NCI-H2171 treated with DMSO at 0.1 percent for 48 hours (cell line): Measurements from ENCODE around the gene RTP3.
"Not testable (repeated sequence)": the region's sequence is repeated elsewhere in the genome, so short reads cannot be mapped to it uniquely, and the experiment has no call there.

ENCODE experiments used
- DNase-seq: peaks from one replicate; lab custom pipeline; 2025; lab: John Stamatoyannopoulos, UW

The RTP3 gene

DNA sequence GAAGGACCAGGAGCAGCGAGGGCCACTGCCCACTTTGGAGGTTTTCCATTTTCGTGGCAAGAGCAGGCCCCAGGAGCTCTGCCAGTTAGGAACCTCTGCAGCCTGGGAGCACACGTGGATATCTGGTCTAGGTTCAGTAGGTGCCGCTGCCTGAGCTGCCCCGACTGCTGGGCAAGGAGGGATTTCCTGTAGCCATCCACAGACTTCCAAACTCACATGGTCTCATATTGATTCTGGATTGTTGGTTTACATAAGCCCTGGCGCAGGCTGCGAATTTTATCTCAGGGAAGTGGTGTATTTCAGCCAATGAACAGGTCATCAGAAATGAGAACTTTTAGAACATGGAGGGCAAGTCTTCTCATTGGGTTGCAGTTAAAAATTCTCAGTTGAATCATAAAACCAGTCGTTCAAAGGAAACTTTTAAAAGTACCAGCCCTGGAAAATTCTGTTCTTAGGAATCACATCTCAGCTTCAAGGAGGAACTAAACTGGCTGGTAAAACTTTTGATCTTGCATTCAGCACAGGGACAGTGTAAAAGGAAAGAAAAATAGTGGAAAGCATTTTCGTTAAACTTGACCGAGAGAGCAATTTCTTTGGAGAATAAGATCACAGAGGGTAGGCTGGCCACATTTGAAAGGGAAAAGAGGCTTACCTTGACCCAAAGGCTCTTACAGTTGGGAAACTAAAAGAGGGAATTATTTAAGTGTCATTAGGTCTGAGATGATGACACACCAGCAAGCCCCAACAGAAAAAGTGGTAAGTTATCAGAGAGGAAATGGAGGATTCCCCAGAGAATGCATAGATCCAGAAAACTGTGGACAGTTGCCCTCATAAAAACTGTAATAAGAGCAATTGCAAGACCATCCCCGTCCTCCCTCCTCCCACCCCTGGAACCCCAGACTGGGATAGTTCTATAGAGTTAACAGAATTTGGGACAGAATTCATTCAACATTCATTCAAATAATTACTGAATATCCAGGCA lies 6.4 kb upstream of the RTP3 start:
- DNase-seq: no peak

DNA sequence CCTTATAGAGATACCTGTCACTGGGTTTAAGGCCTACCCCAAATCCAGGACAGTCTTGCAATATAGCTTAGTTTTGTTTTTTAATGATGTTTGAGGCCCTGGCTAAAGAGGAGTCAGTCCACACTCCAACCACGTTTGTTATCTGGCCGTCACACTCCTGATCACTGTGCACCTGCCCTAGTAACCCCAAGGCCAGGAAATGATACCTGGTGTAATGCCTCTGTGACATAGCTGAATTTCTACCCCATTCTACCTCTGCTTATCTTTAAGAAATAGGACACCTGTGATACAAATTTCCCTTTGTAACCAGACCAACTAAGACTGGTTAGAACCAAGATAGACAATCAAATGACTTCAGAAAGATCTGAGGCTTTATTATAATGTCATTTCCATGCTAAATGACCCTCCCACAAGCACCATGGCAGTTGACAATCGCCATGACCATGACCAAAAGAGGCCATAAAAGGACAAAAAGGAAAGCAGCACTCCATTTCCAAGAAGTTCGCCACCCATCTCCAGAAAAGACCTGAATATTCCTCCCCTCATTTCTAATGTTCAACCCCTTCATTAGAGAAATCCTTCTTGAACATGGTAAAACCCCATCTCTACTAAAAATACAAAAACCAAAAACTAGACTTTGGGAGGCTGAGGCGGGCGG lies 4.8 kb upstream of the RTP3 start:
- DNase-seq: no peak

DNA sequence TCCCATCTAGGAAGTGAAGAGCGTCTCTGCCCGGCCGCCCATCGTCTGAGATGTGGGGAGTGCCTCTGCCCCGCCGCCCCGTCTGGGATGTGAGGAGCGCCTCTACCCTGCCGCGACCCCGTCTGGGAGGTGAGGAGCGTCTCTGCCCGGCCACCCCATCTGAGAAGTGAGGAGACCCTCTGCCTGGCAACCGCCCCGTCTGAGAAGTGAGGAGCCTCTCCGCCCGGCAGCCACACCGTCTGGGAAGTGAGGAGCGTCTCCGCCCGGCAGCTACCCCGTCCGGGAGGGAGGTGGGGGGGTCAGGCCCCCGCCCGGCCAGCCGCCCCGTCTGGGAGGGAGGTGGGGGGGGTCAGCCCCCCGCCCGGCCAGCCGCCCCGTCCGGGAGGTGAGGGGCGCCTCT lies 3.3 kb upstream of the RTP3 start:
- DNase-seq: not testable (repeated sequence)

- no peak for DNase-seq
Observed at GRCh38 chr3:46495901-46496456, 1.8 kb upstream of the RTP3 start.

DNA sequence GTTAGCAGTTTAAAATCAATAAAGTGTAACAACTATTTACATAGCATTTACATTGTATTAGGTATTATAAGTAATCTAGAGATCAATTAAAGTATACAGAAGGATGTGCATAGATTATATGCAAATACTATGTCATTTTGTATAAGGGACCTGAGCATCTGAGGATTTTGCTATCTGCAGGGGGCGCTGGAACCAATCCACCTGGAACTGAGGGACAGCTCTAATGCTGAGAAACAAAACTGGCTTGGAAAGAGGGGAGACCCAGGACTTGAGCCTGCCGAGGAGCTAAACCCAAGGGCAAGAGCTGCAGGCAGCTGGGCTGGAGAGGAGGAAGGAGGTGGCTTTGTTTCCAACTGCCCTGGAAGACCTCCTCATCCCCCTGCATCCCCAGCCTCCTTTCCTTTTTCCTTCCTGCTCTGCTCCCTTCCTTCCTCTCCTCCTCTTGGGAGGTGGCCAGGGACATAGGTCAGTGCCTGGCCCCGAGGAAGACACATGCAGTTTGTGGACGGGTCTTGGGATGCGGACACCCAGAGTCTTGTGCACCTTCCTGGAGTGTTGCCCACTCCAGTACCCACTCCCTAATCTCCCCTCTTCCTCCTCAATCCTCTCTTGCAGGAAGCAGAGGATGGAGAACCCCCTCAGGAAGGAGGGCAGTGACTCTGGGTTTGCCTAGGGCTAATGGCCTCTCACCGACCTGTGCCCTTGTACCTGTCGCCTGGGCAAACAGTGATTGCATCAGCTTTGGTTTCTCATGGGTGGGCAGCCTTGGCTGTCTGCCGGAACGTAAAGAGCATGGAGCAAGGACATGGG lies 825 bp upstream of the RTP3 start:
- DNase-seq: no peak

DNA sequence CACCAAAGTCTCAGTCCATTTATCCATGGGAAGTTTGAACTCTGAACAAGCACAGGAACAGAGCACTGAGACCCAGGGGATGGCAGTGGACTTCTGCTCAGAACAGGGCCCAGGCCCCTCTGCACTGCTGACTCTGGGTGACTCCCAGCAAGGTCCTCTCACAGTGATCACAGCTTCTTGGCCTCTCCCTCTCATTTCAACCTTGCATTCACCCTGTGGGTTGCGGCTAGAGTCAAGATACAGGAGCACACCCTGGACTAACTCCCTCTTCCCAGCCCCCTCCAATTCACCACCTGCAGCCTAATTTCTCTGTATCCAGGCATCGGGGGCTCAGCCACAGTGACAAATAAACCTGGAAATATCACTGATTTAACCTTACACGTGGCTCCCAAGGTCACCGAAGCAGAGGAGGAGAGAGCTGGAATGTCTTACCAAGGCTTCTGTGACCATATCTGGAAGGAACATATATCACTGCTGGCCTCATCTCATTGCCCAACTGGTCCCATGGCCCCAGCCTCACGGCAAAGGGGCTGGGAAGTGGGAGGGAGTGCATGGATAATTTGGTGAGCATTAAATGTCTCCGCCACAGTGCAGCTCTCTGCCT lies 1.2 kb downstream of the RTP3 start:
- DNase-seq: no peak

DNA sequence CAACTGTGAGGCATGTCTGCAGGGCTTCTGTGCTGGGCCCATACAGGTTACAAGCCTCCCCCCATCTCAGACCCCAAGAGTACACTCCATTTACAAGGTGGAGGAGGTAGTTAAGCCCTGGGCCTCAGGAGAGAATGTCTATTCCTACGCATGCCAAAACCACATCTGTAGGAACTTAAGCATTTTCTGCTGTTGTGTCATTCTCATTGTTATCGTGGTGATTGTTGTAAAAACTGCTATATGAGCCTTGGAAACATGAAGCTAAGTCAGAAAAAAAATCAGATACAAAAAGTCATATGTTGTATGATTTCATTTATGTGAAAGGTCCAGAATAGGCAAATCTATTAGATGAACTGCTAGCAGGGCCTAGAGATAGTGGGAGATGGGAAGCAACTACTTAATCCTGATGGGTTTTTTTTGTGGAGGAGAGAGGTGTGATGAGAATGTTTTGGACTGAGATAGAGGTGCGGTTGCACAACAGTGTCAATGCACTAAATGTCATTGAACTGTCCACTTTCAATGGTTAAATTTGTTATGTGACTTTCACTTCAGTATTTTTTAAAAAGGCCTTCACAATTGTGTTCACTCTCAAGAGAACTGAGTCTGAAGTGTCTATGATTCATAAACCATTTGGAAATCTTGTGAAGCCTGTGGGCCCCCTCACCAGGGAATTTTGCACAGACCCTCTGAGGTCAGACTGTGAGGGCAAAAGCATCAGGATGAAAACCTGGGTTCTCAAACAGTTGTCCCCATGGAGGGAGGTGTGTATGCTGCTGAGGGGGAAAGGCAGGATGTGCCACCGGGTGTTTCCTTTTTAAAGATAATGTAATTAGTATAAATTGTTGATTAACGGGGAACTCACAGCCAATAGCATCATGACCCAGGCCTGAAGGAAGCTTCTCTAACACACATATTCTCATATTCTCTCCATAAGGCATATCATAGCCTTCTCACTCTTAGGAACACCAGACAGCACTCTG lies 3.2 kb downstream of the RTP3 start:
- DNase-seq: no peak

- no peak for DNase-seq
Observed at GRCh38 chr3:46501702-46502101, 3.9 kb downstream of the RTP3 start.

DNA sequence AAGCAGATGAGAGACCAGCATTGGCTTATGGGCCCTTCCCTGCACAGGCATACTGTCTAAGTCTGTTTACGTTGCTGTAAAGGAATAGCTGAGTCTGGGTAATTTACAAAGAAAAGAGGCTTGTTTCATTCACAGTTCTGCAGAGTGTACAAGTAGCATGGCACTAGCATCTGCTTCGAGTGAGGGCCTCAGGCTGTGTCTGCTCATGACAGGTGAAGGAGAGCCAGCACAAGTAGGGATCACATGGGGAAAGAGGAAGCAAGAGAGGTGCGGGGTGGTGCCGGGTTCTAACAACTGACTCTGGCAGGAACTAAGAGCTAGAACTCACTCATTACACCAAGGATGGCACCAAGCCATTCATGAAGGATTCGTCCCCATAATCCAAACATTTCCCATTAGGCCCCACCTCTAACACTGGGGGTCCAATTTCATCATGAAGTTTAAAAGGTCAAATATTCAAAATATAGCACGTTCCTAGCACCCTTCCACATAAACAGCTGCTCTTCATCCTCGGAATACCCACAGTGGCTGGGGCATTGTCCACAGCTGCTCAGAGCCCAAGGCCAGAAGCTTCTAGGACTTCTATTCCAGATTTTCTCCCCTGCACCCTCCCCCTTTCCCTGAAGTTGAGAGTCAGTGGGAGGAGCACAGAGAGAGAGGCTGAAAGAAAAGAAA lies 5.6 kb downstream of the RTP3 start:
- no peak for DNase-seq

DNA sequence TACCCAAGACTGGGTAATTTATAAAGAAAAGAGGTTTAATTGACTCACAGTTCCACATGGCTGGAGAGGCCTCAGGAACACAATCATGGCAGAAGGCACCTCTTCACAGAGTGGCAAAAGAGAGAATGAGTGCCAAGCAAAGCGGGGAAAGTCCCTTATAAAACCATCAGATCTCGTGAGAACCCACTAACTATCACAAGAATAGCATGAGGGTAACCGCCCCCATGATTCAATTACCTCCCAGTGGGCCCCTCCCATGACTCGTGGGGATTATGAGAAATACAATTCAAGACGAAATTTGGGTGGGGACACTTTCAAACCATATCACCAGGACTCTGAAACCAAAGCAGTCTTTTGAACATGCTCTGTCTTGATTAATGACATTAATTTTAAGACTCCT lies 7.0 kb downstream of the RTP3 start:
- no peak for DNase-seq

DNA sequence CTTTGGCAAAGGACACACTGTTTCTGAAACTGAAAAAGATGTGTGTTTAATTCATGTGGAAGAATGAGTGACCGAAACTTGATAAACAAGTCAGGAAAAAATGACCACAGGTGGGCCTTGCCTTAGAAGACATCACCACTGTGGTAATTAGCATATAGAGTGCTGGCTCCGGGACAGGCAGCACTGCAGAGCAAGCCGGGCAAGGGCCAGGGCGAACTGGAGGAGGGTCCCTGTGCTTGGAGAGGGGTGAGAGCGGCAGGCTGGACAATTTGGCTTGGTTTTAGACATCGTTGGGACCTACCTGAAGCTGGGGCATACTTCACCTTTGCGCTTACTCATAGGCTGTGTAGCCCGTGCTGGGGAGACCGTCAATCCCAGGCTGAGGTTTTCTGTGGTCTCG lies 8.2 kb downstream of the RTP3 start:
- no peak for DNase-seq

GRCh38 chr3:46506526-46506925 lies 8.8 kb downstream of the RTP3 start:
- no peak for DNase-seq

DNA sequence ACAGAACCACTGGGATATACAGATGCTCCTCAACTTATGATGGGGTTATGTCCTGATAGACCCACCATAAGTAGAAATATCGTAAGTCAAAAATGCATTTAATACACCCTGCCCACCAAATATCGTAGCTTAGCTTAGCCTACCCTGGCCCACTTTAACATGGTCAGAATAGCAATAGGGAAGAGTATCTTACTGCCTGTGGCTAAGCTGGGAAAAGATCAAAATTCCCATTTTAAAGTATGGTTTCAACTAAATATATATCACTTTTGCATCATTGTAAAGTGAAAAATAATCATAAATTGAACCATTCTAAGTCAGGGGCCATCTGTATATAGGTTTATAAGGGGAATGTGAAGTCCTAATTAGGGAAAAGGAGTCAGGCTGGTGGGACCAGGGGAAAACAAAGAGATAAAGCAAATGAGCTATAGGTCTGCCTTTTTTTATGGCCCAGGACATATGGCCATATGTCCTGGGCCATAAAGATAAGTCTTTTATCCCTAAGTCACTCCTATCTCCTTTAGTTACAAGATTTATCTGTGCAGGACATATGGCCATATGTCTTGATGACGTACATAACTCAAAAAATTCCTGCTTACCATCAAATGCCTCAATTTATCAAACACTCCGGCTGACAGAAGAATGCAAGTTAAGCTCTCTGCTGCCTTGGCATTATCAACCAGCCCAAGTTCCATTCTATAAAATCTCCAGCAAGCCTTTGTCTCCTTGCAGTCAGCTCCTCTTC lies 11.2 kb downstream of the RTP3 start:
- DNase-seq: no peak

DNA sequence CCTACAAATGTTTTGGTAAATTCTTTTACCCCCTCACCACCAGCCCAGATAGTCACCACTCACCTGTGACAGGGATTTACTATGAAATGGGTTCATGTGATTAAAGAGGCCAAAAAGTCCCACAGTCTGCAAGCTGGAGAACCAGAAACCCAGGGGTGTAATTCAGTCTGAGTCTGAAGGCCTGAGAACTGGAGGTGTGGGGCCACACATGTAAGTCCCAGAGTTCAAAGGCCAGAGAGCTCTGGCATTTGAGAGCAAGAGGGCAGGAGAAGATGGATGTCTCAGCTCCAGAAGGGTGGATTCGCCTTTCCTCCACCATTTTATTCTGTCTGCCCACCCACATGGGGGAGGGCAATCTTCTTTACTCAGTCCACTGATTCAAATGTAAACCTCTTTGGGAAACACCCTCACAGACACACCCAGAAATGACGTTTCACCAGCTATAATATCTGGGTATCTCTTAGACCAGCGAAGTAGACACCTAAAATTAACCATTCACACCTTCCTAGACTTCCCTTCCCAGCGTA lies 11.9 kb downstream of the RTP3 start:
- DNase-seq: no peak

GRCh38 chr3:46512191-46512749 lies 14.5 kb downstream of the RTP3 start:
- DNase-seq: no peak

DNA sequence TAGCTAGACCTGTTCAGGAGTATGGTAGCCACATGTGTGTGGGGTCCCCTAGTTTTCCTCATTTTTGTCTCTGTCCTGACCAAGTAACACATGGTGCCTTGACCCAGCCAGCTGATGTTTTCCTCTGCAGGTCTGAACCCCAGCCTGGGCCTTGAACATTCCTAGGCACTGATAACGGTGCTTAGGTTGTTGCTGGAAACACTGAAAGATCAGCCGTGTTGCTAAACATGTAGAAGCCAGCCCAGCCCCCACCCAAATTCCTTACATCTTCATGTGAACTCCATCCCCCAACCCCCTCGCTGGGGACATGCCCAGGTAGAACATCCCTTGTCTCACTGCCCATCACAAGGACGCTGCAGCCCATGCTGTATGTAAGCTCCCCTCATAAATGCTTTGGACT lies 18.7 kb downstream of the RTP3 start:
- DNase-seq: no peak

GRCh38 chr3:46517016-46517783 lies 19.4 kb downstream of the RTP3 start:
- no peak for DNase-seq

DNA sequence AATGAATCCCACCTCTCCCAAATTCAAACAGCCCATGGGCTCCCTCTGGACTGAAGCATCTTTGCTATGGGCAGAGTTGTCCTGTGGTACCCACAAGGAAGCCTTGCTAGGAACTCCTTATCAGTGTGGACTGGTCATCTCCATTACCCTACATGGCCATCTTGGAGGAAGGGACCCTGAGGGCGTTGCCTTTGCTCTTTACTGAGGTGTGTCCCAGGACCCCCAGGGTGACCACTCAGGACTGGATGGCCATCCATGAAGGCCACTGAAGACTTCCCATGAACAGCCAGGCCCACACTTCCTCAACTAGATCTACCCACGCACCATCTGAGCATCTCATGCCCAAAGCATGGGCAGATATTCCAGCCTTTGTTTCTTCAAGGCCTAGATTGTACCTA lies 20.0 kb downstream of the RTP3 start:
- no peak for DNase-seq
